Measurements from ENCODE around the gene UPB1. TPM values are rescaled to one million over a fixed set of nuclear protein-coding genes. Genes with fewer than 3 reads are reported as not detected.
"Not testable (repeated sequence)": the region's sequence is repeated elsewhere in the genome, so short reads cannot be mapped to it uniquely, and the experiment has no call there.

The UPB1 gene
- total RNA-seq, 1 donor from 2014 or later: not detected

DNA sequence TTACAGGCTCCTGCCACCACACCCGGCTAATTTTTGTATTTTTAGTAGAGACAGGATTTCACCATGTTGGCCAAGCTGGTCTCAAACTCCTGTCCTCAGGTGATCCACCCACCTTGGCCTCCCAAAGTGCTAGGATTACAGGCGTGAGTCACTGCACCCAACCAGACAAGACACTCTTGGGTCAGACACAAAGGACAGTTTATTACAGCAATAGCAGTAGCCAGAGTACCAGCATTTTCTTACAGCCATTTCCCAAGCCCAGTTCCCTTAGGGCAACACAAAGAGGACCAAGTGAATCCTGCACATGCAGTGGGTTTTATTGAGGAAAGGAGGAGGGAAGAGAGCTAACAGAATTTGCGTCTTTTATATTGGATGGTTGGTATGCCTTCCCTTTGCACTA lies 35.8 kb downstream of the UPB1 start:
- not testable (repeated sequence) for DNase-seq (ENCODE audit: low read depth in 2 of 2)

DNA sequence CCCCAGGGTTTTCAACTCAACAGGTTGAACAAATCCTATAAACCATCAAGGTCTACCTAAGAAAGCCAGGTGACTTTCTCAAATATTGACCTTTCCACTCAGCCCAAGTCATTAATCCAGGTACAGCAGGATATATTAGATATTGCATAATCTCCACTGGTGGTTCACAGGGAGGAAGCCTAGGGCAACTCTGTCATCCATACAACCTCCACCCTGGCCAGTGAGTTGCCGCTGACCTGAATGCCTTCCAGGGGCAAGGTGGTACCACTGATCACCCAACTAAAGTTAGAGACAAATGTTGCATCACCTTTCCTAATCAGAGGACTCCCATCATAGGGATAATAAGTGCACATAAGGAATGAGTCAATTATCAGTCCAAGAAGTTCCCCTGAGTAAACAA lies 36.9 kb downstream of the UPB1 start:
- no peak for DNase-seq (ENCODE audit: low read depth in 2 of 2)

DNA sequence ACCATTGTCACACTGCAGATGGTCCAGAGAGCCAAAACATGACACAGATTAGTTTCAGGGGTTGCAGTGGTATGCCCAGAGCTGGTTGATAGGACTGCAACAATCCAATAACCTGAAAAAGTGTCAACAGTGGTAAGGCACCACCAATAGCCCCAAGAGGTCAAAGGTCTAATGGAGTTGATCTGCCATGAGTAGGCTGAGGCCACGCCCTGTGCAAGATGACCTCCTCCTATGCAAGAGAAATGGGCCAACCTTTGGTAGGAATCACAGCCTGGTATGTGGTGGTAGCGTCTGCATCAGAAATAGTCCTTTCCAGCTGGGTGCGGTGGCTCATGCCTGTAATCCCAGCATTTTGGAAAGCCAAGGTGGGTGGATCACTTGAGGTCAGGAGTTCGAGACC lies 40.2 kb downstream of the UPB1 start:
- no peak for DNase-seq (ENCODE audit: low read depth in 2 of 2)

DNA sequence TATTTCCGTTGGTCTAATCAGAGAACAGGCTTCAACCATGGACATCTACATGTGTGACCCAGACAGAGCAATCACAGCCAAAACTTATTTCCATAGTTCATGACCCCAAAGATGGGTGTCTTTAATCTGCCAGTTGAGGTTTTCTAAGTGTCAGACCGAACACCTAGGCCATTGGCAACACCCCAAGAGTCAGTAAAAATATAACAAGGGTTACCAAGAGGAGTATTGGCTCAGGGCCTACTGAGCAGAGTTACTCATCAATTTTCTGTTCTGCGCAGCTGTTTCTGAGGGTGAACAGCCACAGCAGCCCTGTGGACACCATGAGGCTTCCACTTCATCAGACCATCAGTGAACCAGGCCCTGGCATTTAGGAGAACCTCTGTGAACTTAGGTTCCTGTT lies 41.0 kb downstream of the UPB1 start:
- no peak for DNase-seq (ENCODE audit: low read depth in 2 of 2)

DNA sequence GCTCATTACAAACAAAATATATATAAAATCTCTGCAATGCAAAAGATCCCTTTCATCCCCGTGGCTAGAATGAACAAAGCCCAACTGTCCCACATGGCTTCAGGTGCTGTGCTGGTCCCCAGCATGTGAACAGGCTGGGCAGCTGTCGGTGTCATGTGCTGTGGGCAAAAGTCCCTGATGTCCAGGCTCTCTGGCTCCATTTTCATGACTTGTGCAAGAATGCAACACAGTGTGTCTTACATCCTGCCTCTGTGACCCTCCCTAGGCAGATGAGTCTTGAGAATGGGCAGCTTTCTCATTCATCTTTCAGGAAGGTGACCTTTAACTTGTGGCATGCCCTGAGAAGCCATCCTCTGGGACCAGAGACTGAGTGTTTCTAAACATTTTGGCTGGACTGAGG lies 45.3 kb downstream of the UPB1 start:
- DNase-seq (ENCODE audit: low read depth in 2 of 2): no peak

DNA sequence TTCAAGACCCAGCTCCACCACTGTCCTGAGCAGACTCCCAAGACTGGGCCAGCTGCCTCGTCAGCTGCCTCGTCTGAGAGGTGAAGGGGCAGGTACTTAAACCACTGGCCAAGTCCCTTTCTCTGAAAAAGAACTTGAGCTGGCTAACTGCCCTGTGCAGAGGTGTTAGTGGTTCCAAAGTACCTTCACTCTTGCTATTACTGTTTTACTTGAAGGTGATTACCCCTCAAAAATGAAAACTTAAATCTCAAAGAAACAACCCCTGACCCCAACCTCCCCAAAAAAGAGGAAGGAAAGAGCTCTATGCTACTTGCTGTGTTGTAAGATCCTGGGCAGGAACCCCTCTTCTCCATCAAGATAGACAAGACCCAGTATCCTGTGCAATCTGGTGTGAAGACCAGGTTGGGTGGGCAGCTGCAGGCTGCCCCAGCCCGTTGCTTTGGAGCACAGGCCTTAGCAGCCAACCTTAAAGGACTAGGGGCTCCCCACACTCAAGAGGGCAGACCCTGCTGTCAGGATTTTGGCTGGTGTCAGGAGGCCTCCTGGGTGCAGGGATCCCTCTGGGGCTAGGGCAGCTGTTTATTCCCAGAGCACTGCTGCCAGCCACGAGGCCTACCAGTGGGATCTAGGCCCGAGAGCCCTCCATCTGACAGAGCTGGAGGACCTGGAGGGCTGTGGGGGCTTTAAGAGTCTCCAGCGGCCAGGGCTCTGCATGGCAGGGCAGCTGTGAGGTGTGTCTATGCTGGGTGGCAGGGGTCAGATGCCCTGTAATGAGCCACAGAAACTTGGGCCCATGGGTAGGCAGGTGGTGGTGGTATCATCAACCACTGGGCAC lies 46.8 kb downstream of the UPB1 start:
- DNase-seq (ENCODE audit: low read depth in 2 of 2): no peak

DNA sequence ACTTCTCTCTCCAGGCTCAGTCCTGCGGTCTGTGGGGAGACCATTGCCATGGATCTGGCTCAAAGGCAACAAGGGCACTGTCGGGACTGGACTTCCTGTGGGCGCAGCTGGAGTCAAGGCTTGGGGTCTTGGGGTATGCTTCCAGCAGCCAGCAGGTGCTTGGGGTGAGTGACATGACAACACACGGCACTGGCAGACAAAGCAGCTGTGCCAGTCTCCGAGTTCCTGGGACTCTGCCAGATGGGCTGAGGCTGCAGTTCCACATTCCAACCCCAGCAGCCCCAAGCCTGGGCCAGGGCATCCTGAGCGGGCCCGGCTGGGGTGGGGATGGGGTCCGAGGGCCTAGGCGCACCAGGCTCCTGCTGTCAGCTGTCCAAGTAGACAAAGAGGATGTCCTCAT lies 47.5 kb downstream of the UPB1 start:
- DNase-seq (ENCODE audit: low read depth in 2 of 2): no peak

DNA sequence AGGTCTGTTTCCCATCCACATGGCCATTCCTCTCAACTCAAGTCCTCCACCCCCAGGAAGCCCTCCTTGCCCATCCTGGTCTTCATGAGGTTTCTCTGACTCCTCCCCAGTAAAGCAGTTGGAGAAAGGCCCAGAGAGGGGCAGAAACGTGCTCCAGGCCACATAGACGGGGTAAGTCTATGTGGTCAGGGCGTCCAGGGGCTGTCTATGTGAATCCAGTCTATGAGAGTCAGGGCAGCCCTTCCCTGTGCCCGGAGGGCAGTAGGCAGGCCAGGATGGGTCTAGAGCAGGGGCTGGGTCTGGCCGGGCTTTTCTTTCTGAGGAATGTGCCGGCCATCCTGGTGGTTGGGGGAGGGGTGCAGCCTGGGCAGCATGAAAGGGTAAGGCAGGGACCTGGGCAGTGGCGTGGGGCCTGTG lies 48.1 kb downstream of the UPB1 start:
- DNase-seq (ENCODE audit: low read depth in 2 of 2): no peak

DNA sequence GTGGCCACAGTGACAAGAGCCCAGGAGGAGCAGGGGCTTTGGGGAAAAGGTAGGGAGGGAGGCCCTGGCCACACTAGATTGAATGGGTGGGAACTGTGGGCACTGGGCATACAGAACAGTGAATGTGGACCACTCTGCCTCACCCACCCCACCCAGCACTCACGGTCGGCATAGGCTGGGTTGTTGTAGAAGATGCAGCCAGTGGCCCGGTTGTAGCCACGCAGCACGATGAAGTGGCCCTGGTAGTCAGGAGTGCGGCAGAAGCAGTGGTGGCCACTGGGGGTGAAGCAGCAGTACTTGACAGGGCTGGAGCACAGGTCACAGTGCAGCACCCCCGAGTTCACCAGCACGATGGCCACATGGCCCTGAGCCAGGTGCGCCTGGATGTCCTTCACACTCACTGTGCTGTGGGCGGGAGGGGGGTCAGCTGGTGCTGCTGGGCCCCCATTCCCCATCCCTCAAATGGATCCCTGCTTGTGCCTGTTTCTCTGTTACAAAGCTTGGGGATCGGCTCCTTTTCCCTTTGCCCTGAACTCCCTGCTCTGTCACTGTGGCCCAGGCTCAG lies 48.6 kb downstream of the UPB1 start:
- DNase-seq (ENCODE audit: low read depth in 2 of 2): no peak

DNA sequence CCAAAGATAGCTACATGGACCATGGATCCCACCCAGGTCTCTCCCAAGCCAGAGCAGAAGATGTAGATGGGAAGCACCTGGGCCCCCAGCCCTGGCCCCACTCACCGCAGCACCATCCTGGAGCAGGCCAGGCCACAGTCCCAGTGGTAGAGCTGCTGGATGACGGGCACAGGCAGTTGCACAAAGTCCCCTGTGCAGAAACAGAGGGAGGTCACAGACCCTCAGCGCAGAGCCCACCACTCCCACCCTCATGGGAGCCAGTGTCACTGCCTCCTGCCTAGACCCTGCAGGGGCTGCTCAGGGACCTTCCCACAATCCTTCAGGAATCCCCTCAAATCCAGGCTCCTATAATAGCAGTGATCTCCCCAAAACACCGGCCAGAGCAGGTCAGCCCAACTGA lies 53.7 kb downstream of the UPB1 start:
- no peak for DNase-seq (ENCODE audit: low read depth in 2 of 2)

DNA sequence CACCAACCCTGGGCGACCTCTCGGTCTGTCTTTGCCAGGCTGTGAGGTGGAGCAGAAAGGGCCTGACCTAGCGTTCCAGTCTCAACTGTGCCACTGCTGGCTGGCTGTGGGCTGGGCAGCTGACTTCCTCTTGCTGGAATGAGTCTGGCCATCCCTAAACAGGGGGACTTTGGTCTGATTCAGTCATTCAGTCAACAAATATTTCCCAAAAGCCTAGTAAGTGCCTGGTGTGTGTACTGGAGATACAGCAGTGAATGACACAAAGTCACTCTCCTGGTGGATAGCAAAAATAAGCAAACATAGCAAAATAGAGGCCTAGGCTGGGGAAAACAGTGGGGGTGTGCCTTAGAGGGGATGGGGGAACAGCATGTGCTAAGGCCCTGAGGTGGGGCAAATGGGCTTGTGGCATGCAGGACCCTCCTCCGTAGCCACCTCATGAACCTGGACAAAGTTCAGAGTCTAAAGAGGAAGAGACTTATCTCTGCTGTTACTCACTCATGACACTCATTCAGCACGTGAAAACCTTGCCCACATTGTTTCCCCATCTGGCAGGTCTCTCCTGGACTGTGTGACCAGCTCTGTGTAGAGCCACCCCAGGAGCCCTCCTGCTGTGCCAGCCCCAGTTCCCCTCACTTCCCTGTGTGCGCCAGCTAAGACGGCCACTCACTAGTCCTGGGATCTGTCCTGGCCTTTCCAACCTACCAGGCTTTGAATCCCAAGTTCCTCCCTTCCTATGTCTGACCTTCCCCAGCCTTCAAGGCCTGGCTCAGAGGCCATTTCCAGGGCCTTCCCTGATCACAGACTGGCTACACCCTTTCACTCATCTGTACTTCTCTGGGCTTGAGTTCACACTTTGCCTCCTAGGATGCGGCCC lies 55.1 kb downstream of the UPB1 start:
- peak in 1 of 2 donors; percentile 22 for DNase-seq (ENCODE audit: low read depth in 2 of 2)

DNA sequence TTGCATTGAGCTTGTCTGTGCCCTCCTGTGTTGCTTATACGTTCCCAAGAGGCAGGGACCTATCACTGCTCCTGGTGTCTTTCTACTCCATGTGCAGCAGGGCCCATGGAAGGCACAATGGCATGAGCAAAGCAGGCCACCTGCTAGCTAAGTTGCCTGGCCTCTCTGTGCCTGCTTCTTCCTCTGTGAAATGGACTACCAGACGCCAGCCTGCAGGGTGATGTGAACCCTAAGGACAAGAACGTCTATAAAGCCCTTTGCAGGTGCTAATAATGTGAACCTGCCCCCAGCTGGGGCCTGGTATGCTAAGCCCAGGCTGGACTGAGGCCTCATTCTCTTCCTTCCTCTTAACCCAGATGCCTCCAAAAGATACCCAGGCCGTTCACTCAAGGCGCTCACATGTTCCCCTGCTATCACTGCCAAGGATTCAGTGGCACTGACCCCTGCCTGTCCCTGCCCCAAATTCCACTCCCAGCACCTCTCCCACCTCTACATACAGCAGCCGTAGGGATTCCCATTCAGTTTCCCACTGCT lies 55.8 kb downstream of the UPB1 start:
- DNase-seq (ENCODE audit: low read depth in 2 of 2): no peak

DNA sequence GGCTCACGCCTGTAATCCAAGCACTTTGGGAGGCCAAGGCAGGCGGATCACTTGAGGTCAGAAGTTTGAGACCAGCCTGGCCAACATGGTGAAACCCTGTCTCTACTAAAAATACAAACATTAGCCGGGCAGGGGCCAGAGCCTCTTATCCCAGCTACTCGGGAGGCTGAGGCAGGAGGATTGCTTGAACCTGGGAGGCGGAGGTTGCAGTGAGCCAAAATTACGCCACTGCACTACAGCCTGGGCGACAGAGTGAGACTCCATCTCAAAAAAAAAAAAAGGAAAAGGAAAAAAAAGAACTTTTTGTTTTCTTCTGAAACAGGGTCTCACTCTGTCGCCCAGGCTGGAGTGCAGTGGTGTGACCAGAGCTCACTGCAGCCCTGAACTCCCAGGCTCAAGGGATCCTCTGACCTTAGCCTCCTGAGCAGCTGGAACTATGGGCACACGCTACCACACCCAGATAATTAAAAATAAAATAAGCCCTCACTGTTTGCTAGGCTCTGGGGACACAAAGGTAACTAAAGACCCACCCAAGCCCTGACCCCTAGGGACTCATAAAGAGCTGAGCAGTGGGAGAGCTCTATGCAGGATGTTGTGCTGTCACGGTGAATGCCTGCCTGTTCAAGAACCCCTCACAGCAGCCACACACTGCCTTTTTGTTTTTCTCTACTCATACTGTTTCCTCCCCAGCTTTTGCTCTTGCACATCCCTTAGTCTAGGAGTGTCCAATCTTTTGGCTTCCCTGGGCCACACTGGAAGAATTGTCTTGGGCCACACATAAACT lies 57.6 kb downstream of the UPB1 start:
- DNase-seq (ENCODE audit: low read depth in 2 of 2): not testable (repeated sequence)

DNA sequence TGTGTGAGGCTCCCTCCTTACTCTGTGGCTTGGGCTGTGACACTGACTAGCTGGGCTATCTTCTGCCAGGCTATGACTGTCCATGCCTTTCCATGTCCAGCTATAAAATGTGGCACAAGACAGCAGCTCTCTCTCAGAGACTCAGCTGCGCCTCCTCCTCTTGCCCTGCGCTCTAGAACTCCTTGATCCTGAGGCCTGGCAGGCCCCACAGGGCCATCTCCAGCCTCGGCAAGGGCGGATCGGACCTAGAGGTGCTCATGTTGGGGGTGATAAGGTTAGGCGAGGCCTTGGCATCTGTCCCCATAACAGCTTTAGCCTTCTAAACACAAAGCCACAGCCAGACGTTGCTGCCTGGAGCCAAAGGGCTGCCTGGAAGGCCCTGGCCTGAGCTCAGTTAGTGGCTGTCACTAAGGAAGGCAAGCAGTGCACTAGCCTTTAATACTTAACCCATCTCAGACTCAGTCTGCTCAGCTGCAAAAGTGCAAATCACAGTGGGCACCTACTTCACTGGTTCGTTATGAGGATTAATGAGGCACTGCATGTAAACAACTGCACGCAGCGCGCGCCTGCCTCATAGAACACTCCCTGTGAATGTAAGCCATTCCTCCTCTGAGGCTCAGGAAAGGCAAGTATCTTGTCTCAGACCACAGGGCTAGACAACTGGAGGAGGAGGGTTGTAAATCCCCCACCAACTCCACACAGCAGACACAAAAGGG lies 58.6 kb downstream of the UPB1 start:
- DNase-seq (ENCODE audit: low read depth in 2 of 2): peak in 1 of 2 donors; percentile 45

DNA sequence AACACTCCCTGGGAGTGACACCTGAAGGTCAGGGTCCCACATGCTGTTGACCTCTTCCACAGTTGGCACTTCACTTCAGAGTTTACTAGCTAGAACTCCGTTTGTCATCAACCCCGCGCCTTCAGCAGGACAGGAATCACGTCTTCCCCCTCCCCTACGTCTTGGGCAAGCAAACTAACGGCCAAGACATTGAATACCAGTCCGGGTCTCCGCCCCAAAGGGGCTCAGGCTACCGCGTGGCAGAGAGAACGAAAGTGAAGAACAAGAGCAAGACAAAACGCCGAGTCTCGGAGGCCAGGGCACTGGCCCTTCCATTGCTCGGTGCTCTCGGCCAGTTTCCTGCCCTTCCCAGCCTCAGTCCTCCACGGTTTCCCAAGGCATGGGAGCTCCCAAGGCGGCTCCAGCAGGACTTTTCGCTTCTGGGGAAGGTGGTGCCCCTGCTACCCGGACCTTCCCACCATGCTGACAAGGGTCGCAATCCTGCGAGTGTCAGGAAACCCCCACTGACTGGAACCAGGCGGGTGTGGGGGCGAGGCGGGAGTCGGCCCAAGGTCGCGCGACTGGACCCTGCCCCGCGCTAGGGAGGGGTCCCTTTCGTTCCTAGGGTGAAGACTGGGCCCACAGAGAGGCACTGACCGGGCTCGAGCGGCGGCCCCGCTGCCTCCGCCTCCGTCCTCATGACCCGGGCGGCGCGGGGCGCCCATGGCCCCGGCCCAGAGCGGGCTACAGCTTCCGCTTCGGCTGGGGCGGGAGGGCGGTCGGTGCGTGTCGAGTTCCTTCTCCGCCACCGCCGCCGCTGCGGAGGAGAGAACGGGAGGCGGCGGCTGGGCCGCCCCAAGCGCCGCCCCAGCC lies 59.4 kb downstream of the UPB1 start, which contains the start of gene GUCD1:
GUCD1 (minus strand) TSS at position 826 of the 852 bp plus-strand sequence; CDS start at position 679, 147 bp downstream.
- DNase-seq (ENCODE audit: low read depth in 2 of 2): peak in 1 of 2 donors; percentile 50

DNA sequence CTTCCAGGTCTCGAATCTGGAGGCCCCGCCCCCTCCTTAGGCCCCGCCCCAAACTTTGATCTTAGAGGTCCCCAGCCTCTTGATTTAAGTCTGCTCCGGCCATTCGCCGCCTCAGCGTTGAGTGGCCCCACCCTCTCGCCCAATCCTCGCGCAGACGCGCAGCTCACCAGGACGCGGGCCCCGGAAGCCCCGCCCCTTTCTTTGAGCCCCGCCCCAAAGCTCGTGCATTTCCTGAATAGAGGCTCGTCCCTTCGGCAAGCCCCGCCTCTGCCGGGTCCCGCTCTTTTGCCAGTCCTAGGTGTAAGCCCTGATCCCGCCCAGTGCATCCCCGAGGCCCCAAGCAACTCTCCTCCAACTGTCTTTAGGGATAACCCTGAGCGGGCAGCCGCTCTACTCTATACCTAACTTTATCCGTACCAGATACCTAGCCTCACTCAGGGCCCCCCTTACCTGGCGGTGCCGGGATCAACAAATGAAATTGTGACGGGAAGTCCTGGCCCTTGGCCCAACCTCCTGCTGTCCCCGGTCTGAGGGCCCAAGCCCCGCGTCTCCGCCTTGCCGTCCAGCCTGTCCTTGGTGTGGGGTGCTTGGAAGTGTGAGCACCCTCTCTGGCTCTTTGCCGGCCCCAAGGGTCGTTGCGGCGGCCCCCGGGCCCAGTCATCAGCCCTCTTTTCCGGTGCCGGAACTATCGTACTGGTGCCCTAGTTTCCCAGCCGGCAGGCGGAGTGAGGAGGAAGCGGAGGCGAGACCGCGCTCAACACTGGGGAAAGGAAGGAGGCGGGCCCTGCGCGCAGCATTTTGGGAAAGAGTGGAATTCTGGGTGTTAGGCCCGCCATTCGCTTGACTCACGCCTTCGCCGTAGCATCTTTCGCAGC lies 60.3 kb downstream of the UPB1 start, which contains the start of gene SNRPD3:
SNRPD3 (plus strand) TSS at position 835 of the 875 bp plus-strand sequence. CDS start 1,676 bp downstream, outside the sequence.
- peak; percentile 98 to 99 for DNase-seq (ENCODE audit: low read depth in 2 of 2)

DNA sequence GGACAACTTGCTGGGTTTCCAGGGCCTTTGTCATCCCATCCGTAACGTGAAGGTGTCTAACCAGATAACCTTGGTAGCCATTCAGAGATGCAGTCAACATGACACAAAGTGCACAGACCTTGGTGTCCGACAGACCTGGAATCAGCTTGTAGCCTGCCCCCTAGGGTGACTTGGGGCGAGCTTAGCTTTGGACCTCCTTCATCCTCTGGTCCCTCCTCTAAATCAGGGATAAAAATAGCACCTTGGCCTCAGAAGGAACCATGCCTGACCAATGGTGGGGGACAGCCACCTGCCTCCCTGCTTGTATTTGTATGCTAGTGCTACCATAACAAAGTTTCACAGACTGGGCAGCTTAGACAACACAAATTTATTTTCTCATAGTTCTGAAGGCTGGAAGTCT lies 64.3 kb downstream of the UPB1 start:
- no peak for DNase-seq (ENCODE audit: low read depth in 2 of 2)

DNA sequence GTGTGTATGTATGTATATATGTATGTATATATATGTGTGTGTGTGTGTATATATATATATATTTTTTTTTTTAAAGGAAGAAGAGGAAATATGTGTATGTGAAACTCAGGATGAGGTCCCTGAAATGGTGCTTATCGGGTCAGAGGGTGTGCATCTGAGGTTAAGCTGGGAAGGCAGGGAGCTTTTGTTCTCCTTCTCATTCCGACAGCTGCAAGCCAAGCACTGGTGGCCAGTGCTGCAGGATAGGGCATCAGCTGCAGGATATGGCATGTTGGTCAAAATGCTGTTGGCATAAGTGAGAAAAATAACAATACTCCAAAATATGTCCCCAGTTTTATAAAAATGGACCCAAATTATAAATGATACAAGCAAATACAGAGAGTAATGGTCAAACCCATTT lies 68.1 kb downstream of the UPB1 start:
- no peak for DNase-seq (ENCODE audit: low read depth in 2 of 2)
